BLaER1 (cell line): ENCODE data around the gene FHDC1.
A peak's percentile ranks its signal among the peaks of the same experiment; 100 is the strongest.

Source experiments
- H3K27ac ChIP-seq: shearing (Covaris generic); formaldehyde crosslinking; 2 replicates; pipeline ENCODE4 v1.8.1; 2022
- H3K27me3 ChIP-seq: shearing (Covaris generic); formaldehyde crosslinking; 2 replicates; pipeline ENCODE4 v1.8.1; 2022
- H3K36me3 ChIP-seq: shearing (Covaris generic); formaldehyde crosslinking; 2 replicates; pipeline ENCODE4 v1.8.1; 2022
- H3K4me1 ChIP-seq: shearing (Covaris generic); formaldehyde crosslinking; 2 replicates; pipeline ENCODE4 v1.8.1; 2022
- H3K4me2 ChIP-seq: shearing (Covaris generic); formaldehyde crosslinking; 2 replicates; pipeline ENCODE4 v1.8.1; 2022
- H3K4me3 ChIP-seq: shearing (Covaris generic); formaldehyde crosslinking; 2 replicates; pipeline ENCODE4 v1.8.1; 2022
- H3K9ac ChIP-seq: shearing (Covaris generic); formaldehyde crosslinking; 2 replicates; pipeline ENCODE4 v1.8.1; 2022
- H3K9me3 ChIP-seq: shearing (Covaris generic); formaldehyde crosslinking; 2 replicates; pipeline ENCODE4 v1.8.1; 2022
- H4K20me1 ChIP-seq: shearing (Covaris generic); formaldehyde crosslinking; 2 replicates; pipeline ENCODE4 v1.8.1; 2022
- Cebpa-rat ChIP-seq: shearing (Covaris generic); IDR thresholded peaks from 2 replicates; pipeline ENCODE4 v1.8.1; 2022

FHDC1 gene

DNA sequence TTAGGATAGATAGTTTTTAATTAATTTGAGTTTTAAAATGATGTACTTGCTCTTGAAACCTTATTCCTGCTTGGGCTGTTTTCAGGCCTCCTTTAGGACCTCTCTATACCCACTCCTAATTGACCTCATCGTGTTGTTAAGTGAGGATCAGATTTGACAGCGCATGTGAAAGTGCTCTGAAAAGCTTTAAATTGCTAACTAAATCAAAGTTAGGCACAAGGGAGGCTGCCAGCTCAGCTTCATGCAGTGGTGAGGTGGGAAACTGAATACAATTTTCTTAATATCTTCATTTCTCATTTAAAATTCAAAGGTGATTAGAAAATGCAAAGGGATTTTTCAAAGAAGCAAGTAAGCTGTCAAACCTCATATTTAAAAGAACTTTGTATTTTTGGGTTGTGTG lies 20.0 kb downstream of the FHDC1 start:
- peaks cover 7% of the 10 kb centered on the region; the same call in 1 of the 2 replicates for H3K4me1 ChIP-seq
- H3K9ac ChIP-seq = no peak overlapping the region
- H3K36me3 ChIP-seq = no peaks in the 10 kb centered on the region
- no peak for TF ChIP-seq Cebpa-rat
- no peak overlapping the region for H3K4me3 ChIP-seq
- H3K27me3 ChIP-seq = no peaks in the 10 kb centered on the region
- no peak overlapping the region for H3K27ac ChIP-seq
- no peaks in the 10 kb centered on the region for H4K20me1 ChIP-seq
- H3K4me2 ChIP-seq = peak overlapping the region; percentile 32; the same call in 1 of the 2 replicates
- H3K9me3 ChIP-seq = no peaks in the 10 kb centered on the region

DNA sequence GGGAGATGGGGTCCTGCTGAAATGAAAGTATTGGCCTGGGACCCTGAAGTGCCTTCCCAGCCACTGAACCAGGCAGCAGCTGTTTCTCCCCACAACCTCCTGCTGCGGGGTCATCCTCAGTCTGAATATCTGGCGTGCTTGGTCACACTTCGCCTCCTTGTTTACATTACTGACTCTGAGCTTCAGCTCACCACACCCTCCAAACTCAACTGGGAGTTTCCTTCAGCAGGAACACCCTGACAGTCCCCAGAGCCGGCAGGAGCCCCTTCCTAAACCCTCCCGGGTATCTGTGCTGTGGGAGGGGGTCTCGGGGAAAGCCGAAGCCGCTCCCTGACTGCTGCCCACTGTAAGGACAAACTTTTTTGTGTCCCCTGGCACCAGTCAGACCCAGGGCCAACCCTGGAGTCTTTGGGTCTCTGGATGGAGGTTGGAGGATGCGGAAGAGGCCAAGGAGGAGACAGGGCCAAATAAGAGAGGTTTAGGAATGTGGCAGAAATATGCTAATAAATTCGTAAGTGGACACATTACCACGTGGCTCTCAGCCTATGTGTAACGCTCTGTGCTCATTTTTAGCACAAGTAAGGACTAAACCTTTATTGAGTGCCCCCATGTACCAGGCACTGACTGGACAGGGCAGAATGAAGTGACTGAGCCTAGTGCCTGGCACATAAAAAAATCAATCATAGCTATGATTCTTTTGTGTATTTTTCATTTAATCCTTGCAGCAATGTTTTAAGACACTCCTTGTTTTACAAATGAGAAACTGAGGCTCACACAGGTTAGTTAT lies 20.7 kb downstream of the FHDC1 start:
- Histone ChIP-seq H3K4me3 (no peak overlapping the region), H3K4me1 (peaks cover 7% of the 10 kb centered on the region; the same call in 1 of the 2 replicates), H3K9me3 (no peaks in the 10 kb centered on the region), H3K4me2 (peak overlapping the region; percentile 32; the same call in 1 of the 2 replicates), H3K36me3 (no peaks in the 10 kb centered on the region), H3K27ac (no peak overlapping the region), H3K27me3 (no peaks in the 10 kb centered on the region), H4K20me1 (no peaks in the 10 kb centered on the region), H3K9ac (no peak overlapping the region)
- TF ChIP-seq Cebpa-rat = no peak

DNA sequence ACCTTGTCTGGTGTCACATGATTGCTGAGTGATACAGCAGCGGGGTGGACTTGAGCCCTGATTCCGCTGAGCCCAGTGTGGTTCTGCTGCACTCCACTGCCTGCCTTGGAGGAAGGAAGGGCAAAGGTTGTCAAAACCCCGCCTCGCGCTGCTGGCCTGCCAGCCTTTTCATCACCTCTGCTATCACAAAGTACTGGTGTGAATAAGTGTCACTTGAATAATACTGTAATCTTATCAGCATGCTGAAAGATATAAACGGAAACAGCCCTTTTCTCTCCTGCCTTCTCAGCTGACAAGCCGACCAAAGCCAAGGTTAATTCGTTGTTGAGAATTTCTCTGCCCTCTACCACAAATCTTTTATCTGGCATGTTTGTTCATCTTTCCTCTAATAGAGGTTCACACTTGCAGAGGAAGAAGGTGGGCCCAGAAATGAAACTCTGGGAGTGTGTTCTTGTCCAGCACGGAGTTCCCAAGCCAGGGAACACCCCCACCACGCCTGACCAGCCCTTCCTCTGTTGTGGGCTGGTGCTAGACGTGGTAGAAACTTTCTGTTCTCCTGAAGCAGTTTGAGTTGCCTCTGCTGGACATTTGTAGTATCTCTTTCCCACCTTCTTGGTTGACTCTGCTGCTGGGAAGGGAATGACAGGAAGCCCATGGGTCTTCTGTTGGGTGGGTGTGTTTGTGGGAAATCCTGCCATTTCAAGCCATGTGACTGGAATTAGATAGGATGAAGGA lies 21.5 kb downstream of the FHDC1 start:
- no peak overlapping the region for H3K4me2 ChIP-seq

DNA sequence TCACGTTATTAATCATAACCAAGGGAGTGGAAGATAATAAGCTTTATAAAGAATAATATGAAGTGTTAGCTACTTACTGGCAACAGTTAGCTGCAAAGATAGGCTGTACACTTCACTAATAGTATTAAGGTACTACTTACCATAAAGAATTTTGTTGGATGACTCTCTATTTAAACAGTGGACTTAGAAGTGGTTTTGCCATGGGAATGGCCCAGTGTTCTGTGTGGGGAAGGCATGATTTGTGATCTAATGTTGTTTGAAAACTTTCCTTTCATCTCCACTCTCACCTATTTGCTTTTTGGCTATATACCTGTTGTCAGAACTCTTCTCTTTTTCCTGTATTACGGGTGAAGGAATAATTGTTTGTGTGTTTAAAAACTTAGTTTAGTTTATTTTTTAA lies 23.0 kb downstream of the FHDC1 start:
- H3K4me1 ChIP-seq = peaks cover 7% of the 10 kb centered on the region; the same call in 1 of the 2 replicates
- TF ChIP-seq Cebpa-rat = no peak
- no peaks in the 10 kb centered on the region for H3K36me3 ChIP-seq
- no peaks in the 10 kb centered on the region for H4K20me1 ChIP-seq
- no peaks in the 10 kb centered on the region for H3K27me3 ChIP-seq
- no peak overlapping the region for H3K4me2 ChIP-seq
- H3K9ac ChIP-seq = no peak overlapping the region
- no peaks in the 10 kb centered on the region for H3K9me3 ChIP-seq
- no peak overlapping the region for H3K27ac ChIP-seq
- no peak overlapping the region for H3K4me3 ChIP-seq

More for the DNA sequence above, 21.5 kb downstream of the FHDC1 start:
- no peak for TF ChIP-seq Cebpa-rat
- Histone ChIP-seq H3K27ac (no peak overlapping the region), H3K27me3 (no peaks in the 10 kb centered on the region), H3K9me3 (no peaks in the 10 kb centered on the region), H3K9ac (no peak overlapping the region), H3K4me1 (peaks cover 7% of the 10 kb centered on the region; the same call in 1 of the 2 replicates), H3K4me3 (no peak overlapping the region), H4K20me1 (no peaks in the 10 kb centered on the region), H3K36me3 (no peaks in the 10 kb centered on the region)

DNA sequence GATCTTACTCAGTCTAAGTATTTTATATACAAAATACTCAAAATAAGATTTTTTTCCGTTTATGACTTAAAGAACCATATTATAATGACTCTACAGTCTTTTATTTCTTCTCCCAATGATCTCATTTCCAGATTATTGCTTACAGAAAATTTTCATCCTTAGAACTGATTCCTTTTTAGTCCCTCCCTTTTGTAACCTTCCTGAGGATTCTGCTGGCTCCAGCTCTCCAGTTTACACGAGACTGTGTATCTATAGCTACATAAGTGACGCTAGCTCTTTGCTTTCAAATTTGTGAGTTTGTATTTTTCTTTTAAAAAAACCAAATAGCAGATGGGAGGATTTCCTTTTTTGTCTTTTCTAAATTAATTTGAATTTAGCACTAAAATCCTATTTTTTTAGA lies 24.0 kb downstream of the FHDC1 start:
- H4K20me1 ChIP-seq = no peaks in the 10 kb centered on the region
- no peak overlapping the region for H3K9ac ChIP-seq
- no peak overlapping the region for H3K4me2 ChIP-seq
- no peaks in the 10 kb centered on the region for H3K27me3 ChIP-seq
- H3K36me3 ChIP-seq = no peaks in the 10 kb centered on the region
- H3K4me1 ChIP-seq = peaks cover 7% of the 10 kb centered on the region; the same call in 1 of the 2 replicates
- no peak overlapping the region for H3K4me3 ChIP-seq
- no peak overlapping the region for H3K27ac ChIP-seq
- no peaks in the 10 kb centered on the region for H3K9me3 ChIP-seq
- TF ChIP-seq Cebpa-rat = no peak

DNA sequence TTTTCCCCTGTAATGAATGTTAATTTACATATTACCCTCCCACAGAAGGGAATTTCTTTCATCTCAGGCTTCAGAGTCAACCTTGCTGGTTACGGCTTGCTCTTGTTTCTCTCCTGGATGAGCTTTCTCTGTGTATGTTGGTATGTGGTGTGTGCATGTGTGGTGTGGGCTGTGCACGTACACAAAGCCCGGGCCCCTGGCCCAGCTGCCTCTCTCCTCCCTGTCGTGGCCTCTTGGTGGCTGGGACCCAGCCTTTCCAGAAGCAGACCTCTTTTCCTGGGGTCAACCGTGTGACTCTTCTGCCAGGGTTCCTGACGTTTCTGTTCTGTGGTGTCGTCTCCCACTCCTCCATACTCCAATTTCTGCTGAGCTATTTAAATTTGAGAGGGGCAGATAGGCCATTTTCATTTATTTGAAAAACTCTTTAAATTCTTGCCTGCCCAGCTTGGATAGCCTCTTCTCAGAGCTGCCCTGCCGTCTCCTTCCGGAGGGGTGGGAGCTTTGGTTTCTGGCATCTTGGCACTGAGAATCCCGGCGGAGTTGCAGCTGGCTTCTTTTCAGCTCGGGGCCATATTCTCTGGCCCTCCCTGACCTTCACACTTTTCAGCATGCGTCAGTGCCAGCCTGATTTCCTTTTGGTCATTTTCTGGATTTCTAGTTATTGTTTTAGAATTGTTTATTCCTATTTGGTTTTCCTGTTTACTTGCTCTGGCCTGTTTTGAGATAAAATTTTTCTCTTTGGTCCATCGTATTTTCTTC lies 25.1 kb downstream of the FHDC1 start:
- Histone ChIP-seq H3K36me3 (no peaks in the 10 kb centered on the region), H3K9ac (no peak overlapping the region), H4K20me1 (no peaks in the 10 kb centered on the region), H3K27me3 (no peaks in the 10 kb centered on the region), H3K27ac (no peak overlapping the region), H3K4me2 (no peak overlapping the region), H3K4me3 (no peak overlapping the region), H3K4me1 (peaks cover 7% of the 10 kb centered on the region; the same call in 1 of the 2 replicates), H3K9me3 (no peaks in the 10 kb centered on the region)
- TF ChIP-seq Cebpa-rat = no peak

DNA sequence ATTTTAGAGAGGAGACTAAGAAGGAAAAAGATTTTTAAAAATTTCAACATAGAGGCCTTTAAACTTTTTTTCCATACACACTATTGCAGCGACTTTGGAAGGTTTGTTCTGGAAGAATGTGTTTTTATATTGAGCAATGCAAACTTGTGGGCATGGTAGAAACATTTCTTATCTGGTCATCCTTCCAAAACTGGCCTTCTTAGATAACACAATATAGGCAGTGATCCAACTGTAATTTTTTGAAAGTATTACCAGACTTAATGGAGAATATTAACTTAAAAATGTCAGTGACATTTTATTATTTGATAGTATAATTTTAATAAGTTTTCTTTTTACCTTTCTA lies 25.6 kb downstream of the FHDC1 start:
- Histone ChIP-seq H3K4me2 (no peak overlapping the region), H3K9ac (no peak overlapping the region), H3K9me3 (no peaks in the 10 kb centered on the region), H3K27ac (no peak overlapping the region), H3K36me3 (no peaks in the 10 kb centered on the region), H3K27me3 (no peaks in the 10 kb centered on the region), H4K20me1 (no peaks in the 10 kb centered on the region), H3K4me1 (peaks cover 4% of the 10 kb centered on the region), H3K4me3 (no peak overlapping the region)
- TF ChIP-seq Cebpa-rat = no peak

DNA sequence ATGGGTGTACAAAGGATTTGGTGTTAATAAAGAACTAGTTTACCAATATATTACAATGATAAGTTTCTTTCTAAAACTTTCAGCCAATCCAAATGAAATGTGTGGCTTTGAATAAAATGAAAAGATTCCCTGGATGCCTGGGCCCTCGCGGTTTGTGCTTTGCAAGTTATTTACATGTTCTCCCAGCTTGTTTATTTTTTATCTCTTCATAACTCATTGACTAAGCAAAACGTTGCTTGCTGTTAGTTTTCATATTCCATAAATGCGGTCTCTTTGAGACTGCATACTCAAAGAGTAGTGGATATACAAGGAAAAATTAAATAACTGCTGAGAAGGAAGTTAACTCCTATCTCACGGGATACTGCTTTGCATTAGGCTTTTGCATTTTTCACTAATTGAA lies 26.0 kb downstream of the FHDC1 start:
- Histone ChIP-seq H3K4me2 (no peak overlapping the region), H3K4me3 (no peak overlapping the region), H3K9me3 (no peaks in the 10 kb centered on the region), H3K4me1 (peaks cover 5% of the 10 kb centered on the region), H3K36me3 (no peaks in the 10 kb centered on the region), H3K9ac (no peak overlapping the region), H4K20me1 (no peaks in the 10 kb centered on the region), H3K27ac (no peak overlapping the region), H3K27me3 (no peaks in the 10 kb centered on the region)
- no peak for TF ChIP-seq Cebpa-rat

DNA sequence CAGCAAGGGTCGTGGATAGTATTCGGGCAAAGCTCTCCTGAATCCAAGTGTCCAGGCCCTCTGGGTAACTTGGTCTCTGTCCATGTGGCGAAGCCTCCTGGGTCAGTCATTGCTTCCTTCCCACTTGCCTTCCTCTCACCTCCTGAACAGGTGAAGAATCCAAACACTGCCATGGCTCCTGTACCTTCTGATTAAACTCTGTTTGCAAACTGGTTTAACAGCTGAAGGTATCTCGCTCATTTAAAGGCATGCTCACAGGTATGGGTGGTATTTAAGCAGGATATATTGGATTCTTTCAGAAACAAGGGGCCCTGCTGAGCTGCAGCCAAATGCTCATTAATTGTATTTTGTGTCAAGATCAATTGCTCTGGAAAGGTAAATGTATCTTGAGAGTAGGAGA lies 28.2 kb downstream of the FHDC1 start:
- H3K4me1 ChIP-seq = peaks cover 16% of the 10 kb centered on the region
- no peak overlapping the region for H3K4me3 ChIP-seq
- no peak overlapping the region for H3K9ac ChIP-seq

More for the DNA sequence above, 28.2 kb downstream of the FHDC1 start:
- H4K20me1 ChIP-seq = no peaks in the 10 kb centered on the region
- no peaks in the 10 kb centered on the region for H3K36me3 ChIP-seq
- H3K9me3 ChIP-seq = no peaks in the 10 kb centered on the region
- no peak overlapping the region for H3K27ac ChIP-seq
- H3K4me2 ChIP-seq = no peak overlapping the region
- H3K27me3 ChIP-seq = no peaks in the 10 kb centered on the region
- no peak for TF ChIP-seq Cebpa-rat
